Superior temporal gyrus (tissue), 1 donor: Measurements from ENCODE around the gene HMBS.
"Not testable (repeated sequence)": the region's sequence is repeated elsewhere in the genome, so short reads cannot be mapped to it uniquely, and the experiment has no call there.

Source experiments
- DNase-seq: peaks from one replicate; pipeline ENCODE4 v3.0.0-alpha.2; 2016; ENCODE audit errors: extremely low spot score

HMBS gene

DNA sequence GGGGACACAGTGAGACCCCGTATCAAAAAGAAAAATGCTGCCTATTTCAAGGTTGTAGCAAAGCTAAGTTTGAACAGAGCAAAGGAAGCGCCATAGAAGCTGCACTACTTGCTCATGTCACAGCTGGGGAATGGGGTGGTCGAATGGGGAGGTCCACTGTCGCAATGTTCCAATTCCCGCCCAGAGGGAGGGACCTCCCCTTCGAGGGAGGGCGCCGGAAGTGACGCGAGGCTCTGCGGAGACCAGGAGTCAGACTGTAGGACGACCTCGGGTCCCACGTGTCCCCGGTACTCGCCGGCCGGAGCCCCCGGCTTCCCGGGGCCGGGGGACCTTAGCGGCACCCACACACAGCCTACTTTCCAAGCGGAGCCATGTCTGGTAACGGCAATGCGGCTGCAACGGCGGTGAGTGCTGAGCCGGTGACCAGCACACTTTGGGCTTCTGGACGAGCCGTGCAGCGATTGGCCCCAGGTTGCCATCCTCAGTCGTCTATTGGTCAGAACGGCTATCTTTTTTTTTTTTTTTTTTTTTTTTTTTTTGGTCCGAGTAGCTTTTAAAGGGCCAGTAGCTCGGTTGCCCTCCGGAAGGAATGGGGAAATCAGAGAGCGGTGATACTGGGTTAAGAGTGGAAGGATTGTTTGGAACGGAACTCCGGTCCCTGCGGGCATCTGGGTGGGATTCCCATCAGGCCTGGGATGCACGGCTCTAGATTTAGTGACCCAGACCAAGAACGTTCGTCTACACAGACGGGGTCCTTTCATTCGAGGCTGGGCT lies at the start of gene HMBS:
Gene HMBS (plus strand): TSS at position 219 of the 774 bp plus-strand sequence. CDS start 153 bp downstream, at position 372.
- DNase-seq, result peak; percentile 99

DNA sequence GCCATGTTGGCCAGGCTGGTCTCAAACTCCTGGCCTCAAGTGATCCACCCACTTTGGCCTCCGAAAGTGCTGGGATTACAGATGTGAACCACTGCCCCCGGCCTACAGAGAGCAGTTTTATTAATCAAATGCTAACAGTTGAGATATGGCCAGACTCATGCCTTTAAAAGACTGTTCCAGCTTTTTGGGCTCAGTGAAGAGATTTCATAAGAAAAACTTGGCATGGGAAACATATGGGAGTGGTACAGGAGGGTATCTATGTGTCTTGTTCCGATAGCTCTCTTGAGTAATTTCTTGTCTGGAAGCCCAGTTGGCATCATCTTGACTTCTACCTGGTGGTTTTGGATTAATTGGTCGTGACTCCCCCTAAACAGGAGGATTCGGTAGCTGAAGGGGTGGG lies 45.8 kb upstream of the HMBS start:
- no peak for DNase-seq

DNA sequence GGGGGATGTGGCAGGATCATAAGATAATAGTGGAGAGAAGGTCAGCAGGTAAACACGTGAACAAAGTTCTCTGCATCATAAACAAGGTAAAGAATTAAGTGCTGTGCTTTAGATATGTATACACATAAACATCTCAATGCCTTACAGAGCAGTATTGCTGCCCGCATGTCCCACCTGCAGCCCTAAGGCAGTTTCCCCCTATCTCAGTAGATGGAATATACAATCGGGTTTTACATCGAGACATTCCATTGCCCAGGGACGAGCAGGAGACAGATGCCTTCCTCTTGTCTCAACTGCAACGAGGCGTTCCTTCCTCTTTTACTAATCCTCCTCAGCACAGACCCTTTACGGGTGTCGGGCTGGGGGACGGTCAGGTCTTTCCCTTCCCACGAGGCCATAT lies 45.2 kb upstream of the HMBS start:
- DNase-seq, result not testable (repeated sequence)

DNA sequence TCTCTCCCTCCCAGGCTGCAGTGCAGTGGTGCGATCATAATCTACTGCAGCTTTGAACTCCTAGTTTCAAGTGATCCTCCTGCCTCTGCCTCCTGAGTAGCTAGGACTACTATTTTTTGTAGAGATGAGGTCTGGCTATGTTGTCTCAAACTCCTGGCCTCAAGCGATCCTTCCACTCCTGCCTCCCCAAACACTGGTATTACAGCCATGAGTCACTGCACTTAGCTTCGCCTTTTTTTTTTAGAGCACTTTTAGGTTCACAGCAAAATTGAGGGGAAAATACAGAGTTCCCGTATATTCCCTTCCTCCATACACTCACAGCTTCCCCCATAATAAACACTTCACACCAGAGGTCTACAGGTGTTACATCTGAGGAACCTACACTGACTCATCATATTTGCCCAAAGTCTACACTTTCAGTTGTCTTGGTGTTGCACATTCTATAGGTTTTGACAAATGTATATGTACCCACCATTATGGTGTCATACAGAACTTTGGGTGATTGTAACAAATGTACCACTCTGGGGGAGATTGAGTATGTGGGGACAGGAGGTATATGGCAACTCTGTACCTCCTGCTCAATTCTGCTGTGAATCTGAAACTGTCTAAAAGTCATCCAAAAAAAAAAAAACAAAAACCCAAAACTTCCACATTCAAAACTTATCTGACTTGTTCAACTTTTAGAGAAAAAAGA lies 42.7 kb upstream of the HMBS start:
- DNase-seq, result no peak

DNA sequence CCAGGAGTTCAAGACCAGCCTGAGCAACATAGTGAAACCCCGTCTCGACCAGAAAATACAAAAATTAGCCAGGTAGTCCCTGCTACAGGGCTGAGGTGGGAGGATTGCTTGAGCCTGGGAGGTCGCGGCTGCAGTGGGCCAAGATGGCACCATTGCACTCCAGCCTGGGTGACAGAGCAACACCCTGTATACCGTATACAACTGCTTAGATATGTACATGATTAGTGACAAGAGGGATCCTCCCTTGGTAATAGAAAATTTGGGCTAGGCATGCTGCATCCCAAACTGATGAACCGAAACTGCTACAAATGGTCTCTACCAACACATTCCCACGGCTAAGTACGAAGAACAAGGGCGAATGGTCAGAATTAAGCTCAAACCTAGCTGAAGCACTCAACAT lies 41.8 kb upstream of the HMBS start:
- DNase-seq, result no peak

DNA sequence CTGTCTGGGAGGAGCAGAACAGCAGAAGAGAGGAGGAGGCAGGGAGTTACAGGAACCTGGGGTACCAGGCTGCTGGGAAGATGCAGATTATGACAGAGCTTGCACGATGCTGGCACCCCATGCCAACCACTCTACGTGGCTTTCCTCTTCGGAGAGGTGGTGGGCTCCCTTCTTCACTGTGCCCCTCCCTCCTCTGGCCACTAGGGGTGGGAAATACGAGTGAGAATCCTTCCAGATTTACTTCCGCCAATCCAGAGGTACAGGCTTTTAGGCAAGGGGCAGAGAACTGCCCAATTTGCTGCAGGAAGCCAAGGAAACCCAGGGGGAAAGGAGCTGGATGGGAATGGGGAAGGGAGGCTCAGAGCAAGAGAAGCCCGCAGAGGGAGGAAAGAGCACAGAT lies 40.0 kb upstream of the HMBS start:
- DNase-seq, result no peak

DNA sequence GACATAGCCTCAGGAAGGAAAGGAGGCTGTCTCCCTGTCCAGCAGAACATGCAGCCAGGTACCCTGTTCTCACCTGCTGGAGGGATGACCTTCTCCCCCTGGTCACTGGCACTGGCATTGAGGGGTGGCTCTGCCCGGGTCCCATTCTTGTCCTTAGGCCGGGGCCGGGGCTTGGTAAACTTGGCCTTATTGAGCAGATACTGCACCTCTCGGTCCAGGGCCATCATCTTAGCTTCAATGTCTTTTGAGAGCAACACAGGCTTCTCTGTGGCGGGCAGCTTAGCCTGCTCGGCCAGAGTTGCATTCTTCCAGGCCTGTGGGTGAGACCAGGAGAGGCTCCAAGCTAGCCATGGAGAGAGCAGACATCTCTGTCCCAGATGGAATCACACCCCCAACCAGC lies 38.2 kb upstream of the HMBS start:
- no peak for DNase-seq

DNA sequence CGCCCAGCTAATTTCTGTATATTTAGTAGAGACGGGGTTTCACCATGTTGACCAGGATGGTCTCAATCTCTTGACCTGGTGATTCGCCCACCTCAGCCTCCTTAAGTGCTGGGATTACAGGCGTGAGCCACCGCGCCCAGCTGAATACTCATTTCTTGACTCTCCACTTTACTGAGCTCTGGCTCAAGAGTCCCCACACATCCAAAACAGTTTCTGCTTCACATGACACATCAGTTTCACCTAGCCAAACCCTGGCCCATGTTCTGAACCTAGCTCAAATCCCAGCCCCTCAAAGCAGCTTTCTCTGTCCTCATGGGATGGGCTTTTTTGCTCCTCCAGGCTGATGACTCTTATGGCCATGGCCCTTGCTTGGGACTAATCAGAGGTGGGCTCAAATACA lies 37.5 kb upstream of the HMBS start:
- DNase-seq, result no peak

DNA sequence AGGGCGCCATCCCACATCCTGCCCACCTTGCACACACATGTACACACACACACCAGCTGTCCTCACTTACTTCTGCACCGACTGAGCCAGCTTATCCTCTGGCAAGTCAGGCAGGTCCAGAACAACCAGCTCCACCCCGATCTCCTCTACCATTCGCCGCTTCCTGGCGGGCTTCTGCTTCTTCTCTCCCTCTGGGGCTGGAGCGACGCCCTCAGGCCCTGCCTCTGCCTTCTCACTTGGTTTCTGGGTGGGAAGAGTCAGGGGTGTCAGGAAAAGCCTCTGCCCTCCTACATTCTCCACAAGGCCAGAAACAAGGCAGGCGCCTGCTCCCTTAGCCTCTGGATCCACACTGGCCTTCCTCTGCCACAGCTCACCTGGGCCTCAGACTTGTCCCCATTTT lies 36.0 kb upstream of the HMBS start:
- no peak for DNase-seq

DNA sequence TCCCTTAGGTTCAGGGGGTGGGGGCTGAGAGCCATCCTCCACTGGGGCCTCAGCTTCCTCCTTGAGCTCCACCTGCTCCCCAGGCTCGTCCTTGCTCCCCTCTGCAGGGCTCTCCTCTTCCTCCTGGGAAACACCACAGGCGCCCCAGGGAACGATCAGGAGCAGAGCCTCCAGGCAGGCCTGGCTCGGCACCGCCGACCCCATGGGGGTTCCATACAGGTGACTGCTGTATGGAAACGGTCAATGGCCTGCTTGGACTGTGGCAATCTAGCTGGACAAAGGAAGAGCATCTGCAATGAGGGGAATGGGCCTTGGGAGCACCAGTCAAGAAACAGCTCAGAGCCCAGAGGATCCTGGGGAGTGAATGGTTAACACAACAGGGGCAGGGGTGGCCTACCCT lies 35.6 kb upstream of the HMBS start:
- DNase-seq, result no peak

DNA sequence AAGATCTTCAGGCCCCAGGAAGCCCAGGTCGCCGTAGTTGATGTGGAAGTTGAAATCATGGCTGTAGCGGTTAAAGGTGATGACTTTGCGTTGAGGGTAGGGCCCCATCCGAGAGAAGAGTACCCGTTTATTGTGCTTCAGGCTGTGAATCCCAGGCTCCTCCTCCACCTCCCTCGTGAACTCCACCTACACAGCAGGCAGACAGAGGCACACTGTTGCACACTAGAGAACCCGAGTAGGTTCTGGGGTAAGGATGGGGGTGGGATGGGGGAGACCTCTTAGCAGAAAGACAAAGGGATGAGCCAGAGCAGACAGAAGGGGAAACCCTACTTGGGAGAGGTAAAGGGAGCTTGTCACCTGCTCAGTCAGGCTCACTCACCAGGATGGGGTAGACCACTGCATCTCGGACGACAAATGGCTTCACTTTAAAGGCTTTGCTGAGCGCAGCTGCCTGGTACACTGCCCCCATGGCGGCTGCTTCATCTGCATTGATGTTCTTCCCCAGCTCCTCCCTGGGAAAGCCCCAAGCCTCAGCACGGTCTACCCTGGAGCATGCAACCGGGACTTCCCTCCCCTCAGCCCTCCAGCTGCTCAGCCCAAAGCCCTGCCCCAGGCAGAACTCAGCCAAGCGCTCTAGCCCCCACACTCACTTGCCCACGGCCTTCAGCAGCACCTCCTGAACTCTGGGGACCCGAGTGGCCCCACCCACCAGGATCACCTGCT lies 33.1 kb upstream of the HMBS start:
- DNase-seq, result no peak

DNA sequence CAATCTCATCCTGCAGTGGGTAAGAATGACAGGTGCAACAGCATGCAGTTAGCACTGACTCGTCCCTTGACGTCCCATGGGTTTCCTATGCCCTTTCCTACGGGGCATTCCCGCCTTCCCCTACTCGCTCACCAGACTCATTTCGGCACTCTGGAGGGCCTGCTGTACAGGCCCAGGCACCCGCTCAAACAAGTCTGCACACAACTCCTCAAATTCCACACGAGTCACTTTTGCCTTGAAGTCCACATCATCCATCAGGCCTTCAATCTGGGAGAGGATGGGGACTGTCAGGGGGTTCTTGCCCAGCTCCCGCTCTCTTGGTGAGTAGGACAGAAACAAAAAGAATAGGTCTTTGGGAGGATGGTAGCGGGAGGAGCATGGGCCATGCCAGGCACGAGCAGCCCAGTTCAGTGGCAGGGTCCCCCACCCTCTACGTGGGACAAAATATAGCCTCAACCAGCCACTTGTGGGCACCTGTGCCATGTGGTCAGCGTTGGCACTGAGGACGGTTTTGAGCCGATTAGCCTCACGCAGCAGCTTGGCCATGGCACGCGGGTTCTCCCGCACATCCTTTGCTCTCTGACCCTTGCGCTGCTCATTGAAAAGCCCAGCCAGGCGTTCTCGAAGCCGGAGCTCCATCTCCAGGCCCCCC lies 32.4 kb upstream of the HMBS start:
- no peak for DNase-seq

DNA sequence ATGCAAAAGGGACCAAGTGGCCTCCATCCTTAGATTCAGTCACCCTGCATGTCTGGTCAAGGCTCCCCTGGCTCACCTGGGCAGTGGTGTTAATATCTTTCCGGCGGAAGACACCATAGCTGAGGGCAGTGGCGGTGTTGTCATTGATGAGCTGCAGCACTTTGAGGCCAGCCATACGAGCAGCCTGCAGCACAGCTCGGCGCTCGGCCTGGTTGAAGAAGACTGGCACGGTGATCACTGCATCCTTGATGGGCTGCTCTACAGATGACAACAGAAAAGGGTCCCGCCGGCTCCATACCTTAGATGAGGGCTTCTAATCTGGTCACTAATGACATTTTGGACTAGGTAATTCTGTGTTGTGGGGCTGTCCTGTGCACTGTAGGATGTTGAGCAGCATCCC lies 30.3 kb upstream of the HMBS start:
- no peak for DNase-seq

DNA sequence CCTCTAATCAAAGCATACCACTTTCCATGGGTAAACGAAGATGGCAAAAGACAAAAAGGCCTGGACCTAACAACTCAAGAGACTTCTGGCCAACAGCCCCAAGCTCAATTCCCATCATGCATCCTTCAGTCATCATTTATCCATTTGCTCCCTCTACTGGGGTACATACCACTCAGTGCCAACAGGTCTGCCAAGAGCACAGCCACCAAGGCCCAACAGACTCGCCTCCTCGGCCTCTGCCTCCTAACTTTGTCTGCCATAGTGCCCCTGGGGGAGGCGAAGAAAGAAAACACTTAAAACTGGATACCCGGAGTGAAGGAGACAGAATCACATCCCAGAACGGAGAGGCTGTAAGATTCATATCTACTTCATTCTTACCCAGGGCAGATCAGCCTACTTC lies 28.8 kb upstream of the HMBS start:
- no peak for DNase-seq

DNA sequence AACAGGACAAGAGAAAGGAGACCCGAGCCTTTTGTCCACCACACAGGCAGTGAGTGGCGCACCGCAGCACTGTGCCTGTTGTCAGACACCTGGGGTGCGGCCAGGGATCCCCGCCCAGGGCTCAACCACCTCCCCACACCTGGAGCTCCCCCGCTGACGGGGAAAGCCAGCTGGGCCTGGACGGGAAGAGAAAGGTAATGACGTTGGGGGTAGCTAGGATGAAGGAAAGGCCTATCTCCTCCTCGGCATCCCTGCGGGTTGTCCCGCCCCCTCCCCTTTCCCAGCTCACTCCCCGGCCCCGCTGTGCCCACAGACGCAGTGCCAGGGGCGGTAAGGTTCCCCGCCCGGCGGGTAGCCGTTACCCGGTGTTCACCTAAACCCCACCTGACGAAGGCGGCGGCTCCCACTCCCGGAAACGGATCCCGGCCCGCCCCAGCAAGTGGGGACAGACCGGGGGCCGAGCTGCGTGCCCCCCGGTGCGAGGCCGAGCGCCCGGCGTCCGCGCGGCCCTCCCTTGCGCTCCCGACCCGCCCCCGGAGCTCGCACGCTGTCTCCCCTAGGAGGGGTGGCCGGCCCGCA lies 28.2 kb upstream of the HMBS start:
- DNase-seq, result no peak

DNA sequence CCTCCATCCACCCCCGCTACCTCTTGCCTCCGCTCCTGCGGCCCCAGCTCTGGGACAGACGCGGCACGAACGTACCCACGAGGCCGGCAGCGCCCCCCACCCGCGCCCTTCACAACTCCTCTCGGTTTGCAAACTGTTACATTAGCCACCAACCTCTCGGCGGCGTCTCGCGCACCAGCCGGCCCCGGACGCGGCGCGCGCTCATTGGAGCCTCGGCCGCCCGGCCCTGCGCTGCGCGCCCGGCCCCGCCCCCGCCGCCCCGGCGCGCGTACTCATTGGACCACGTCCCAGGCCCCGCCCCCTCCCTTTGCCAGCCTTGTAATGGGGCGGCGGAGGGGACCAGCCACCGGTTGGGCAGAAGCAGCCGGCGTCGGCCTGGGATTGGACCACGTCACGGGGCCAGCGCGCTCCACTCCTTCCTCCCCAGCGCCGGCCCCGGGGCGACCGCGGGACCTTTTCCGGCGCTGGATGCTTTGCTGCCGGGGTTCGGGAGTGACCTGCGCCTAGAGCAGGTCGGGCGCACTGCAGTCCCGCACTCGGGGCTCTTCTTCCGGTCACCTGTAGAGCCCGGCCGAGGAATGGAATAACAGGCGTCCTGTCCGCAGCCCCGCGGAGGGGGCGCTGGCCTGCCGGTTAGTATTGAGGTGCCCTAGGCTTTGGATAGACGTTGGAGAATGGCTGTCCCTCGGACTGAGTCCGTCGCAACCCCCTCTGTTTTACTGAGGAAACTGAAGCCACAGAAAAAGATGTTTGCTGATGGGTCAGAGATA lies 27.5 kb upstream of the HMBS start, which contains the start of gene HYOU1:
Gene HYOU1 (minus strand): TSS at position 206 of the 770 bp plus-strand sequence. CDS start 1,045 bp downstream, outside the sequence.
- peak; percentile 94 for DNase-seq

DNA sequence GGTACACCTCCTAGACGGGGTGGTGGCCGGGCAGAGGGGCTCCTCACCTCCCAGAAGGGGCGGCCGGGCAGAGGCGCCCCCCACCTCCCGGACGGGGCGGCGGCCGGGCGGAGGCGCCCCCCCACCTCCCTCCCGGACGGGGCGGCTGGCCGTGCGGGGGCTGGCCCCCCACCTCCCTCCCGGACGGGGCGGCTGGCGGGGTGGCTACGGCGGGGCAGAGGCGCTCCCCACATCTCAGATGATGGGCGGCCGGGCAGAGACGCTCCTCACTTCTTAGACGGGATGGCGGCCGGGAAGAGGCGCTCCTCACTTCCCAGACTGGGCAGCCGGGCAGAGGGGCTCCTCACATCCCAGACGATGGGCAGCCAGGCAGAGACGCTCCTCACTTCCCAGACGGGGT lies 25.6 kb upstream of the HMBS start:
- not testable (repeated sequence) for DNase-seq

DNA sequence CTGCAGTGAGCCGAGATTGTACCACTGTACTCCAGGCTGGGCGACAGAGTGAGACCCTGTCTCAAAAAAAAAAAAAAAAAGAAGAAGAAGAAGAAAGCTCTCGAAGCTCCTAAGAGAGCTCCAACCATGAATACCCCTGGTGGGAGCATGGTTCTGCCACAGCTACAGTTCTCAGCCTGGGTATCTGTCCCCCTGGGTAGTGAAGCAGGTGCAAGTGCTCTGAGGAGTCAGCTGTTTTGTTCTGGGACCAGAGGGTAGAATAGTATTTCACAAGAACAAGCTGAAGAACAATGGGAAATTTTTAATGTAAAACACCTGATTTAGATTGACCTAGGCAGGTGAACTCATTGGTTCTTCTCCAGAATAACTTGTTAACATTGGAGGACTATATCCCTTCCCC lies 23.4 kb upstream of the HMBS start:
- no peak for DNase-seq

DNA sequence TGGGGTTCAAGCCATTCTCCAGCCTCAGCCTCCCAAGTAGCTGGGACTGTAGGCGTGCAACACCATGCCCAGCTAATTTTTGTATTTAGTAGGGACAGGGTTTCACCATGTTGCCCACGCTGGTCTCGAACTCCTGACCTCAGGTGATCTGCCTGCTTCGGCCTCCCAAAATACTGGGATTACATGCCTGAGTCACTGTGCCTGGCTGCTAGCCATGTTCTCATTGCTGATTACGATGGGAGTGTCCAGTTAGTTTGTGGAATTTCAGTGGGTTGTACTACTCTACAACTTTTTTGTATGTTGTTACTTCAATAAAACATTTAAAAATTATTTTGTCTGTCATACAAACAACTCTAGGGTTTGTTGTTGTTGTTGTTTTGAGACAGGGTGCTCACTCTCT lies 21.9 kb upstream of the HMBS start:
- DNase-seq, result no peak

DNA sequence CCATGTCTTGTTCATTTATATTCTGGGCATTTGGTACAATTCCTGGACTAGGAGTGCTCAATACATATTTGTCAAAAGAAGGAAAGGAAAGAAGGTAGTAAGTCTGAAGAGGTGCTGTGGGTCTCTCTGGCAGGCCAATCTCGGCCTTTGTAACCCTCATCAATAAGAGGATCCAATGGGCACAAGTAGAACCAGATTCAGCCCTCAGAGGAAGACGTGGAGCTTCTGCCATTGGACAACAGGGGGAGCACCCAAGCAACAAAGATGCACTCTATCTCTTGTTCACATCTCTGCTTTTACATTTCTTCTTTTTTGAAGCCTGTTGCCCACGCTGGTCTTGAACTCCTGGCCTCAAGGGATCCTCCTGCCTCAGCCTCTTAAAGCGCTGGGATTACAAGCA lies 19.3 kb upstream of the HMBS start:
- no peak for DNase-seq
